SH-SY5Y (cell line): ENCODE measurements around the gene PPP4C.

Source experiments
- GATA2 ChIP-seq: IDR thresholded peaks from 2 replicates; pipeline ENCODE4 v1.6.1; 2011; ENCODE audit warnings: mild to moderate bottlenecking, low read depth, low read length
- GATA3 ChIP-seq: IDR thresholded peaks from 2 replicates; pipeline ENCODE4 v1.6.1; 2011; ENCODE audit warnings: low read depth, mild to moderate bottlenecking, low read length, moderate library complexity

DNA sequence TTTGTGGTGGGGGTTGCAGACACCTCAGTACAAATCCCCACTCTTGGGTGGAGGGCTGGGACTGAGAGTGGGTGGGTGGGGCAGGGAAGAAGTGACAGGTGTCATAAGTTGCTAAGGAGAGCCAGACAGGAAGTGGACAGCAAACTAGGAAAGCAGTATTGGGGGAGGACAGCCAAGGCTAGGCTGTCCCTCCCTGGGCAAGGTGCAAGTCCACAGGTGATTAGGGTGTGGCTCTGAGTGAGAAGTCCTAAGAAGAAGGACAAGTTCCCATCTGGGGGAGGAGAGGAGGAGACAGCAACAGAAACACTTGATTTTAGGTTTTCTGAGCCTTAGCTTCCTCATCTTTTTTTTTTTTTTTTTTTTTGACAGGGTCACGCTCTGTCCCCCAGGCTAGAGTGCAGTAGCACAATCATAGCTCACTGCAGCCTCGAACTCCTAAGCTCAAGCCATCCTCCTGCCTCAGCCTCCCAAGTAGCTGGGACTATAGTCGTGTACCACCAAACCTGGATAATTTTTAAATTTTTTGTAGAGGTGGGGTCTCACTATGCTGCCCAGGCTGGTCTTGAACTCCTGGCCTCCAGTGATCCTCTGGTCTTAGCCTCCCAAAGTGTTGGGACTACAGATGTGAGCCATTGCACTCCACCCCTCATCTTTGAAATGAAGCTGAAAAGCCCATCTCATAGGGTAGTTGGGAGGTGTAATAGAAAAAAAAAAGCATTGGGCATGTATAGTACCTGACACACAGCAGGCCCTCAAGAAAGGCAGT lies 44.7 kb downstream of the PPP4C start:
- TF ChIP-seq GATA2 (no peak), GATA3 (no peak)
